PC-3 (cell line): Measurements from ENCODE around the gene HLA-DPA1. TPM values are rescaled to one million over a fixed set of nuclear protein-coding genes. Genes with fewer than 3 reads are reported as not detected.

Experiments used
- ATAC-seq: fragments of 200-7000 bp; cut with Tn5 transposase; 2 replicates; pipeline ENCODE4 v1.9.1; 2020; ENCODE audit warnings: mild to moderate bottlenecking, moderate library complexity
- BruUV-seq: library from RNA; stranded (reverse); fragments of 400-500 nt; replicated peaks from 2 replicates; lab custom pipeline; 2021; lab: Mats Ljungman, UMichigan
- CTCF ChIA-PET: fragments of 300-600 bp; sonication (Branson Sonifier 250); formaldehyde crosslinking; loops from one replicate; lab custom pipeline; 2022; ENCODE audit warnings: antibody characterized with exemption; lab: Charles Lee
- POLR2A ChIA-PET: fragments of 300-600 bp; sonication (Branson Sonifier 250); formaldehyde crosslinking; loops from one replicate; lab custom pipeline; 2022; ENCODE audit warnings: antibody characterized with exemption; ENCODE audit not compliant: unreplicated experiment; lab: Charles Lee
- DNase-seq: peaks from one replicate; pipeline ENCODE4 v3.0.0-alpha.2; 2015
- H2AFZ ChIP-seq: fragments of 300-600 bp; sonication (generic); 2 replicates; pipeline ENCODE4 v1.6.0; 2016; ENCODE audit warnings: antibody characterized with exemption, low read length
- H3F3A ChIP-seq: fragments of 300-600 bp; sonication (generic); one replicate; pipeline ENCODE4 v1.6.0; 2017; ENCODE audit warnings: antibody characterized with exemption, low read length, control low read depth, mild to moderate bottlenecking; ENCODE audit not compliant: unreplicated experiment
- H3K27ac ChIP-seq: fragments of 300-600 bp; sonication (generic); 2 replicates; pipeline ENCODE4 v1.5.1; 2016; ENCODE audit warnings: mild to moderate bottlenecking, low read length
- H3K27me3 ChIP-seq: fragments of 300-600 bp; sonication (generic); 2 replicates; pipeline ENCODE4 v1.6.1; 2016; ENCODE audit warnings: low read length, mixed read lengths
- H3K36me3 ChIP-seq: fragments of 300-600 bp; sonication (generic); 2 replicates; pipeline ENCODE4 v1.6.1; 2016; ENCODE audit warnings: low read depth, mixed run types, low read length, mixed read lengths
- H3K4me1 ChIP-seq: fragments of 300-600 bp; sonication (generic); 2 replicates; pipeline ENCODE4 v1.5.1; 2016; ENCODE audit warnings: low read length; ENCODE audit not compliant: insufficient read depth
- H3K4me2 ChIP-seq: fragments of 300-600 bp; sonication (generic); 2 replicates; pipeline ENCODE4 v1.6.0; 2016; ENCODE audit warnings: low read length
- H3K4me3 ChIP-seq: fragments of 300-600 bp; sonication (generic); 2 replicates; pipeline ENCODE4 v1.5.1; 2016; ENCODE audit warnings: mild to moderate bottlenecking, low read length, mixed read lengths
- H3K79me2 ChIP-seq: fragments of 300-600 bp; sonication (generic); 2 replicates; pipeline ENCODE4 v1.6.1; 2017; ENCODE audit warnings: low read length, mixed read lengths
- H3K9ac ChIP-seq: fragments of 300-600 bp; sonication (generic); 2 replicates; pipeline ENCODE4 v1.6.0; 2016; ENCODE audit warnings: mild to moderate bottlenecking, low read length
- H3K9me2 ChIP-seq: fragments of 300-600 bp; sonication (generic); replicated peaks from 2 replicates; pipeline ENCODE4 v1.6.1; 2016; ENCODE audit warnings: mixed run types, low read length, mixed read lengths
- H3K9me3 ChIP-seq: fragments of 300-600 bp; sonication (generic); 2 replicates; pipeline ENCODE4 v1.6.1; 2016; ENCODE audit warnings: low read length, mixed read lengths
- H4K20me1 ChIP-seq: fragments of 300-600 bp; sonication (generic); 2 replicates; pipeline ENCODE4 v1.6.1; 2016; ENCODE audit warnings: low read length, mixed read lengths
- EZH2 ChIP-seq: fragments of 300-600 bp; sonication (generic); IDR thresholded peaks from one replicate; pipeline ENCODE4 v1.6.1; 2017; ENCODE audit warnings: antibody characterized with exemption, mild to moderate bottlenecking, low read length; ENCODE audit not compliant: unreplicated experiment
- EZH2phosphoT487 ChIP-seq: fragments of 300-600 bp; sonication (generic); IDR thresholded peaks from 2 replicates; pipeline ENCODE4 v1.6.1; 2018; ENCODE audit warnings: mild to moderate bottlenecking, antibody characterized with exemption, low read length, borderline replicate concordance
- intact Hi-C: fragments of 100-400 bp; cut with micrococcal nuclease; formaldehyde crosslinking; loops from 2 replicates; pipeline ENCODE4 v1.9.0; 2023
- total RNA-seq: library from RNA; depleted of rRNA; stranded (reverse); fragments of >200 nt; gene quantifications from 2 replicates; pipeline ENCODE4 v1.2.3, GENCODE V29; 2014
- TF ChIP-seq, protein P1 (sequence below): fragments of 300-600 bp; sonication (generic); conservative IDR thresholded peaks from 2 replicates; pipeline ENCODE4 v1.5.1; 2017; ENCODE audit warnings: antibody characterized with exemption, low read depth, mild to moderate bottlenecking, low read length

HLA-DPA1 gene
- total RNA-seq, 1 experiment from 2014 or later, result not detected

- no peaks in the 10 kb centered on the region for H3K9me3 ChIP-seq
- H3K9me2 ChIP-seq, result no peaks in the 10 kb centered on the region
- H3K9ac ChIP-seq, result no peak overlapping the region
- ChIA-PET POLR2A (no interaction called here), CTCF (no interaction called here)
- no peak for ATAC-seq
- H3F3A ChIP-seq, result no peaks in the 10 kb centered on the region
- H3K4me2 ChIP-seq, result no peak overlapping the region
- no peaks in the 10 kb centered on the region for H4K20me1 ChIP-seq
- no peak overlapping the region for H3K27ac ChIP-seq
- no peak for TF ChIP-seq EZH2phosphoT487
- TF ChIP-seq, protein P1, sequence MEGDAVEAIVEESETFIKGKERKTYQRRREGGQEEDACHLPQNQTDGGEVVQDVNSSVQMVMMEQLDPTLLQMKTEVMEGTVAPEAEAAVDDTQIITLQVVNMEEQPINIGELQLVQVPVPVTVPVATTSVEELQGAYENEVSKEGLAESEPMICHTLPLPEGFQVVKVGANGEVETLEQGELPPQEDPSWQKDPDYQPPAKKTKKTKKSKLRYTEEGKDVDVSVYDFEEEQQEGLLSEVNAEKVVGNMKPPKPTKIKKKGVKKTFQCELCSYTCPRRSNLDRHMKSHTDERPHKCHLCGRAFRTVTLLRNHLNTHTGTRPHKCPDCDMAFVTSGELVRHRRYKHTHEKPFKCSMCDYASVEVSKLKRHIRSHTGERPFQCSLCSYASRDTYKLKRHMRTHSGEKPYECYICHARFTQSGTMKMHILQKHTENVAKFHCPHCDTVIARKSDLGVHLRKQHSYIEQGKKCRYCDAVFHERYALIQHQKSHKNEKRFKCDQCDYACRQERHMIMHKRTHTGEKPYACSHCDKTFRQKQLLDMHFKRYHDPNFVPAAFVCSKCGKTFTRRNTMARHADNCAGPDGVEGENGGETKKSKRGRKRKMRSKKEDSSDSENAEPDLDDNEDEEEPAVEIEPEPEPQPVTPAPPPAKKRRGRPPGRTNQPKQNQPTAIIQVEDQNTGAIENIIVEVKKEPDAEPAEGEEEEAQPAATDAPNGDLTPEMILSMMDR, result peak; percentile 45
- H3K4me1 ChIP-seq, result no peaks in the 10 kb centered on the region
- BruUV-seq, result no TSS peak
- peaks cover 52% of the 10 kb centered on the region for H3K27me3 ChIP-seq
- peak; percentile 12 for DNase-seq
- no peaks in the 10 kb centered on the region for H3K36me3 ChIP-seq
- no peak overlapping the region for H2AFZ ChIP-seq
- intact Hi-C loops, result no loop called here
- no peak overlapping the region for H3K4me3 ChIP-seq
- H3K79me2 ChIP-seq, result no peaks in the 10 kb centered on the region
Observed at GRCh38 chr6:33082702-33083101, 9.3 kb upstream of the HLA-DPA1 start.

DNA sequence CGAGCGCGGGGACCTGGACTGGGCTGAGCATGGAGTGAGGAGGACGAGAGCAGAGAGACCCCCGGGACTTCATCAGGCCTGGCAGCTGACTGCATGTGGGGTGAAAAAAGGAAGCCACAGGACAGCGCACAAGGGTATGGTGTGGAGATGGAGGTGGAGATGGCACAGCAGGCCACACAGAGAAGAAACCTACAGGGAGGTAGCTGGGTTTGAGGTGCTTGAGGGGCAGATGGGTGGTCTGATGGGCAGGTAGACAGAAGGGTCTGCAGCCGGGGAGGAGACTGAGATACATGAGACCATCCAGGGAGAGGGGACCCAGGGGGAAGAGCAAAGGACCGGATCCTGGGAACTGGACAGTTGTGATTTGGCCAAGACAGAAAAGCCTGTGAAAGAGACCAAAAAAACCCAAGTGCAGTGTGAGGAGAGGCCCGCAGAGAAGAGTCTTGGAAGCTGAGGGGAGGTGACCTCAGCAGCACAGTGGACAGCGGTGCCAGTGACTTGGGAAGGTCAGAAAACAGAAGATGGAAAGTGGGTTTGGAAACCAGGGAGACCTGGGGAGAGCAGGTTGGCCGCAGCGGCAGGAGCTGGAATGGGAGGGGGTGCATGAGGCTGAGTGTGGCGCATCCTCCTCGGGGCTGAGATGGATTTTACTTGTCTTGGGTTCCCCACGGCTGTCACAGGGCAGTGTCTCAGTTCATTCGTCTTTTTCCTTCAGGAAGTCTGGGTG is 7.8 kb upstream of the HLA-DPA1 start:
- H3K4me3 ChIP-seq, result no peak overlapping the region
- no peak for TF ChIP-seq EZH2
- TF ChIP-seq, protein P1, result no peak
- TF ChIP-seq EZH2phosphoT487, result no peak
- H4K20me1 ChIP-seq, result no peaks in the 10 kb centered on the region
- DNase-seq (no peak), ATAC-seq (no peak)
- H3K9ac ChIP-seq, result no peak overlapping the region
- no peaks in the 10 kb centered on the region for H3K36me3 ChIP-seq
- CTCF ChIA-PET, result no interaction called here
- peaks cover 46% of the 10 kb centered on the region for H3K27me3 ChIP-seq
- no TSS peak for BruUV-seq
- no peaks in the 10 kb centered on the region for H3K79me2 ChIP-seq
- H2AFZ ChIP-seq, result no peak overlapping the region
- no peaks in the 10 kb centered on the region for H3K9me2 ChIP-seq
- intact Hi-C loops, result no loop called here
- H3K4me1 ChIP-seq, result no peaks in the 10 kb centered on the region
- H3K4me2 ChIP-seq, result no peak overlapping the region
- no peaks in the 10 kb centered on the region for H3K9me3 ChIP-seq
- no peaks in the 10 kb centered on the region for H3F3A ChIP-seq
- POLR2A ChIA-PET, result no interaction called here
- H3K27ac ChIP-seq, result no peak overlapping the region
